ENCODE measurements around the gene SFXN5. TPM values are rescaled to one million over a fixed set of nuclear protein-coding genes. Genes with fewer than 3 reads are reported as not detected.

SFXN5 gene
- total RNA-seq, 1 donor from 2014 or later = 15.4 TPM

DNA sequence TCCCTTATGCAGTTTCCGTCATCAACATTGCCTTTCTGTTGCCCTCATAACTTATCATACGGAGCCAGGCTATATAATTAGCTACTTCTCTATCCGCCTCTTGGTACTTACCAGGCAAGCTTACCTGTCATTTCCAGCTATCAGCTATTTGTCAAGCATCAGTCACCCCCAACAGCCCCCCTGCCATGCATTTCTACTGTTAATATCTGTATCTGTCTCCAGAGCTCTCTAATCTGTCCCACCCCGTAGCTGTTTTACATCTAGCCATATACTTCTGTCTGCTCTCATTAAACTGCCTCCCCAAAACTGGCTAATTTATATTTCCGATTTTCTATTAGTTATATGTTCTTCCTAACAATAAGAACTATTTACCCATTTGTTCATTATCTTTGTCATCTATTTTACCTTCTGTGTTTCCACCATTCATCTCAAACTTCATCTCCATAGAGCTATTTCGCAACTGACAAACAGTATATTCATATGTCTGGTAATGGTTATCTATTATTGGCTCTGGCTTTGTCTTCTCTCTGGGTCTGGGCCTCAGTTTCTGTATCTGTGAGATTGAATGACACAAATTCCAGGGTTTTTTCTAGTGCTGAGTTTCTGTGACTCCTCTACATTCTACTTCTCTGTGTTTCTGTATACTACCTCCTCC is 144.6 kb downstream of the SFXN5 start:
- intact Hi-C loops (cut with DNase I) = no loop called here
- Histone ChIP-seq H3K27me3 (ENCODE audit: low read depth) (peaks cover 84% of the 10 kb centered on the region), H3K4me3 (no peak overlapping the region), H3K36me3 (no peaks in the 10 kb centered on the region), H3K9me3 (no peaks in the 10 kb centered on the region), H3K27ac (no peak overlapping the region), H3K4me1 (peaks cover 16% of the 10 kb centered on the region)
- TF ChIP-seq, protein P1, sequence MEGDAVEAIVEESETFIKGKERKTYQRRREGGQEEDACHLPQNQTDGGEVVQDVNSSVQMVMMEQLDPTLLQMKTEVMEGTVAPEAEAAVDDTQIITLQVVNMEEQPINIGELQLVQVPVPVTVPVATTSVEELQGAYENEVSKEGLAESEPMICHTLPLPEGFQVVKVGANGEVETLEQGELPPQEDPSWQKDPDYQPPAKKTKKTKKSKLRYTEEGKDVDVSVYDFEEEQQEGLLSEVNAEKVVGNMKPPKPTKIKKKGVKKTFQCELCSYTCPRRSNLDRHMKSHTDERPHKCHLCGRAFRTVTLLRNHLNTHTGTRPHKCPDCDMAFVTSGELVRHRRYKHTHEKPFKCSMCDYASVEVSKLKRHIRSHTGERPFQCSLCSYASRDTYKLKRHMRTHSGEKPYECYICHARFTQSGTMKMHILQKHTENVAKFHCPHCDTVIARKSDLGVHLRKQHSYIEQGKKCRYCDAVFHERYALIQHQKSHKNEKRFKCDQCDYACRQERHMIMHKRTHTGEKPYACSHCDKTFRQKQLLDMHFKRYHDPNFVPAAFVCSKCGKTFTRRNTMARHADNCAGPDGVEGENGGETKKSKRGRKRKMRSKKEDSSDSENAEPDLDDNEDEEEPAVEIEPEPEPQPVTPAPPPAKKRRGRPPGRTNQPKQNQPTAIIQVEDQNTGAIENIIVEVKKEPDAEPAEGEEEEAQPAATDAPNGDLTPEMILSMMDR (IDR thresholded peaks at IDR 0.05) = no peak
- ATAC-seq (no peak), DNase-seq (no peak)

- DNase-seq (no peak), ATAC-seq (no peak)
- H3K9me3 ChIP-seq = no peaks in the 10 kb centered on the region
- TF ChIP-seq, protein P1 (IDR thresholded peaks at IDR 0.05) = no peak
- peaks cover 16% of the 10 kb centered on the region for H3K4me1 ChIP-seq
- no peak overlapping the region for H3K4me3 ChIP-seq
- intact Hi-C loops (cut with DNase I) = no loop called here
- peaks cover 86% of the 10 kb centered on the region for H3K27me3 ChIP-seq (ENCODE audit: low read depth)
- H3K36me3 ChIP-seq = no peaks in the 10 kb centered on the region
- no peak overlapping the region for H3K27ac ChIP-seq
These were observed 145.1 kb downstream of the SFXN5 start for GRCh38 chr2:72926368-72926767.

DNA sequence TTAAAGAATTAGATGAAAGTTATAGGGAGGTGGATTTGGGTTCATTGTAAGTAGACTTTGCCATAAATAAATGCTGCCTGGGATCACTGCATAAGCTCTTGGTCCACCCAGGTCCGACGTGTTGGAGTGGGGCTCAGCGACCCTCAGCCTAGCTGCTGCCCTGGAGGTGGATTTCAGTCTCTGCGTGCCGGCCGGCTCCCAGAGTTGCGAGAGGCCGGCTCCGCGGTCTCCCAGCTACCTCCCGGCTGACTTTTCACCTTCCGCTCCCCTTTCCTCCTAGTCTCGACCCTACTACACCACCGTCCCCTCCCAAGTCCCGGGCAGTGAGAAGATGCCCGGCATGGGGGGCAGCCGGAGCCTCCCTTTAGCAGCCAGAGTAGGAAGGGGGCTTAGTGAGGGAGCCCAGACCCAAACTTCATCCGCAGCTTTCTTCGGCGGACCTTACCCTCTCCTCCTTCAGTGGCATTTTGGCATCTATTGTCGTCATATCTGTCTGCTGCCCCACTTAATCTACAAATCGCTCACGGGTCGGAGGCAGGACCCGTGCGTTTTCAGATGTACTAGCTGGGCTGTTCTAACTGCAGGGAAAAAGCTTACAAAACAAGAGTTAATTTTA is 146.1 kb downstream of the SFXN5 start:
- Histone ChIP-seq H3K4me1 (peaks cover 23% of the 10 kb centered on the region), H3K9me3 (no peaks in the 10 kb centered on the region), H3K27ac (no peak overlapping the region), H3K4me3 (no peak overlapping the region), H3K27me3 (ENCODE audit: low read depth) (peaks cover 95% of the 10 kb centered on the region), H3K36me3 (no peaks in the 10 kb centered on the region)
- TF ChIP-seq, protein P1 (IDR thresholded peaks at IDR 0.05) = no peak
- no peak for ATAC-seq
- intact Hi-C loops (cut with DNase I) = no loop called here
- no peak for DNase-seq

DNA sequence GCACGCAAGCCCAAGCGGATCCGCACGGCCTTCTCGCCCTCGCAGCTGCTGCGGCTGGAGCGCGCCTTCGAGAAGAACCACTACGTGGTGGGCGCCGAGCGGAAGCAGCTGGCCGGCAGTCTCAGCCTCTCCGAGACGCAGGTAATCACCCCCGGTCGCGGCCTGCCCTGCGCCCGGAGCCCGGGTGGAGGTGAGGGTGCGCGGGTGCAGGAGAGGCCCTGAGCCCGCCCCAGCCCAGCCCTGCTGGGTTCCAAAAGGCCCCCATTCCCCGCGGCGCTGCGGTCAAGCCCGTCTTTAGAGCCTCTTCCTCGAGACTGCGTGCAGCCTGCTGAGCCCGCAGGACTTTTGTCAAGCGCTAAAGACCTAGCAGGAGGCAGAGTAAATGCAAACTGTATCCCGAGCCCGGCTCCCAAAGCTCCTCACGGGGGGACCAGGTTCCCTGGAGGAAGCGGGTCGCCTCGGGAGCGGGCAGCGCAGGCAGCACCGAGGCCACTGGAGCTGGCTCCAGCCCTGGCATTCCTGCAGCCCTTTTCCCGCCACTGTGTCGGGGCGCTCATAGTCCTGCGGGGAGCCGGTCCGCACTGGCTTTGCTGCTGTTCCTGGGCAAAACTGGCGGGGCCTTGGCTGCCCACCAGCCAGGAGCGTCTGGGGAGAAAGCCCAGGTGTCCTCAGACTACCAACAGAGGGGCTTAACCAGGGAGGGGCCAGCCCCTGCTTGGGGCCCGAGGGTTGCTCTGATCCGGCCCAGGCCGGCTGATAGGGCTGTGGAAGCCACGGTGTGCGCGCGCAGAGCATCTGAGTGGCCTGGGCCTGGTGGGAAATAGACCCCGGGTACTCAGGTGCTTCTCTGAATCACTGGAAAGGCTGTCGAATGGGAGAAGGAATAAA is 146.9 kb downstream of the SFXN5 start:
- no peak overlapping the region for H3K27ac ChIP-seq
- DNase-seq (no peak), ATAC-seq (peak; percentile 9 to 30)
- H3K4me1 ChIP-seq = peaks cover 31% of the 10 kb centered on the region
- H3K4me3 ChIP-seq = no peak overlapping the region
- no peaks in the 10 kb centered on the region for H3K9me3 ChIP-seq
- TF ChIP-seq, protein P1 (IDR thresholded peaks at IDR 0.05) = no peak
- intact Hi-C loops (cut with DNase I) = no loop called here
- no peaks in the 10 kb centered on the region for H3K36me3 ChIP-seq
- H3K27me3 ChIP-seq (ENCODE audit: low read depth) = peaks cover 100% of the 10 kb centered on the region

GRCh38 chr2:72923833-72924352 is 147.6 kb downstream of the SFXN5 start:
- Histone ChIP-seq H3K4me3 (no peak overlapping the region), H3K9me3 (no peaks in the 10 kb centered on the region), H3K4me1 (peaks cover 31% of the 10 kb centered on the region), H3K27me3 (ENCODE audit: low read depth) (peaks cover 98% of the 10 kb centered on the region), H3K36me3 (no peaks in the 10 kb centered on the region), H3K27ac (no peak overlapping the region)
- DNase-seq = no peak
- intact Hi-C loops (cut with DNase I) = no loop called here
- TF ChIP-seq, protein P1 (IDR thresholded peaks at IDR 0.05) = no peak
- peak; percentile 13 to 18 for ATAC-seq

Data from lower lobe of right lung (tissue), 2 donors.